Renal cortex interstitium (tissue), 11 donors: ENCODE results near the gene RELA. TPM values are rescaled to one million over a fixed set of nuclear protein-coding genes. Genes with fewer than 3 reads are reported as not detected.

Experiments used
- DNase-seq, 11 donors: peaks; one replicate each; pipeline ENCODE4 v3.0.0-alpha.2; 2013; ENCODE audit warnings: low read depth in 9 of 11, low spot score in 4 of 11; ENCODE audit errors: extremely low read depth in 1 of 11
- polyA plus RNA-seq, 3 donors: library from polyadenylated mRNA; unstranded; fragments of 120-200 nt; gene quantifications; one replicate each; pipeline ENCODE4 v1.2.1, GENCODE V29; 2013; ENCODE audit not compliant: insufficient read length in 3 of 3

The RELA gene
- polyA plus RNA-seq, 3 donors = 49.5 to 61.3 (median 55.8) TPM

DNA sequence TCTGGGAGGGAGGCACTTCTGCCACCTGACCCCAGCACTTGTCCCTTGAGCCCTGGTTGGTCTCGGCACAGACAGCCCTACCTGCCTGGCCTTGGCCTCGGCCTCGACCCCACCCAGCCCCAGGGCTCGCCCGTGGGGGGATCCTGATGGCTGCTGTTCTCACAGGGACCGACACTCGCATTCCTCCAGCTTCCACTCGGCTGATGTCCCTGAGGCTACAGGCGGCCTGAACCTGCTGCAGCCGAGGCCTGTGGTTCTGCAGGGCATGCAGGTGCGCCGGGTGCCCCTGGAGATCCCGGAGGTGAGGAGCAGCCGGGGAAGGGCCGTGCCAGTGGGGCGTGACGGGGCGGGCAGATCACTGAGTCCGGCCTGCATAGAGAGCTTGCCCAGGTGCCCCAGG is 42.0 kb downstream of the RELA start:
- no peak for DNase-seq

DNA sequence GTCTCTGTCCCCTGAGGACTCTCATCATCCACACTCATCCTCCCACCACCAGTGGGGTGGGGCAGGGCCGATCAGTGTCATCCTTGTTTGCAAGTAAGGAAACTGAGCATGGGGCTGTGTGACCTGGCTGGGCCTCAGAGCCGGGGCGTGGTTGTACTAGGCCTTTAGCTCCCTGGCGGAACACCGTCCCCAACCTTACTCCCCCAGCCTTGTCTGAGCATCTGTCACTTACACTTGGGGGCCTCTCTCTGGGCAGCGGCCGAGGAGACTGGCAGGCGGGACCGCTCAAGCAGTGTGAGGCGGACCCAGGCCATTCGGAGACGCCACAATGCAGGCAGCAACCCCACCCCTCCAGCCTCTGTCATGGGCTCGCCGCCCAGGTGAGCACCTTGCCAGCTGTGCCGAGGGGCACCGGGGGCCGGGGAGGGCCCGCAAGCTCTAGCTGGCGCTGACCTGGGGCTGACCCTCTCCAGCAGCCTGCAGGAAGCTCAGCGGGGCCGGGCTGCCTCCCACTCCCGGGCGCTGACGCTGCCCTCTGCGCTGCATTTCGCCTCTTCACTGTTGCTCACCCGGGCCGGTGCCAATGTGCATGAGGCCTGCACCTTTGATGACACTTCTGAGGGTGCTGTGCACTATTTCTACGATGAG is 43.3 kb downstream of the RELA start:
- no peak for DNase-seq

DNA sequence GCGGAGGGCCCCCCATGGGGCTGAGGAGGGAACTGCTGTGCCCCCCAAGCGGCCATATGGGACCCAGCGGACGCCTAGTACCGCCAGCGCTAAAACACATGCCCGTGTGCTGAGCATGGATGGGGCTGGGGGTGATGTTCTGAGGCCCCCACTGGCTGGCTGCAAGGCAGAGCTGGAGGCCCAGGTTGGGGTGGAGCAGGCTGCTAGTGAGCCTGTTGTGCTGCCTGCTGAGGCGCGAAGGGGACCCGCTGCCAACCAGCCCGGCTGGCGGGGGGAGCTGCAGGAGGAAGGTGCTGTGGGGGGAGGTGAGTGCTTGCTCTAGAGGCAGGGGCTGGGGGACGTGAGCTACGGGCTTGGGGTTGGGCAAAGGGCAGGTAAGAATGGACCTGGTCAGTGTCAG is 44.0 kb downstream of the RELA start:
- DNase-seq = no peak

DNA sequence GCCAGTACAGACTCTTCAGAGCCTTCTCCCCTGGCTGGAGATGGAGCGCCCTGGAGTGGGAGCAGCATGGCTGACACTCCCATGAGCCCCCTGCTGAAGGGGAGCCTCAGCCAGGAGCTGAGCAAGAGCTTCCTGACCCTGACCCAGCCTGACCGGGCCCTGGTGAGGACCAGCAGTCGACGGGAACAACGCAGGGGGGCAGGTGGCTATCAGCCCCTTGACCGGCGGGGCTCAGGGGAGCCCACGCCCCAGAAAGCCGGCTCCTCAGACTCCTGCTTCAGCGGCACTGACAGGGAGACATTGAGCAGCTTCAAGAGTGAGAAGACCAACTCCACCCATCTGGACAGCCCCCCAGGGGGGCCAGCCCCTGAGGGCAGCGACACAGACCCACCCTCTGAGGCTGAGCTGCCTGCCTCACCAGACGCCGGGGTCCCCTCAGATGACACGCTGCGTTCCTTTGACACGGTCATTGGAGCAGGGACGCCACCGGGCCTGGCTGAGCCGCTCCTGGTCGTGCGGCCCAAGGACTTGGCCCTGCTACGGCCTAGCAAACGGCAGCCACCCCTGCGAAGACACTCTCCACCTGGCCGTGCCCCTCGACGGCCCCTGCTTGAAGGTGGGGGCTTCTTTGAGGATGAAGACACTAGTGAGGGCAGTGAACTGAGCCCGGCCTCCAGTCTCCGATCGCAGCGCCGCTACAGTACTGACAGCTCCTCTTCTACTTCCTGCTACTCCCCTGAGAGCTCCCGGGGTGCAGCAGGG is 44.5 kb downstream of the RELA start:
- DNase-seq = no peak

DNA sequence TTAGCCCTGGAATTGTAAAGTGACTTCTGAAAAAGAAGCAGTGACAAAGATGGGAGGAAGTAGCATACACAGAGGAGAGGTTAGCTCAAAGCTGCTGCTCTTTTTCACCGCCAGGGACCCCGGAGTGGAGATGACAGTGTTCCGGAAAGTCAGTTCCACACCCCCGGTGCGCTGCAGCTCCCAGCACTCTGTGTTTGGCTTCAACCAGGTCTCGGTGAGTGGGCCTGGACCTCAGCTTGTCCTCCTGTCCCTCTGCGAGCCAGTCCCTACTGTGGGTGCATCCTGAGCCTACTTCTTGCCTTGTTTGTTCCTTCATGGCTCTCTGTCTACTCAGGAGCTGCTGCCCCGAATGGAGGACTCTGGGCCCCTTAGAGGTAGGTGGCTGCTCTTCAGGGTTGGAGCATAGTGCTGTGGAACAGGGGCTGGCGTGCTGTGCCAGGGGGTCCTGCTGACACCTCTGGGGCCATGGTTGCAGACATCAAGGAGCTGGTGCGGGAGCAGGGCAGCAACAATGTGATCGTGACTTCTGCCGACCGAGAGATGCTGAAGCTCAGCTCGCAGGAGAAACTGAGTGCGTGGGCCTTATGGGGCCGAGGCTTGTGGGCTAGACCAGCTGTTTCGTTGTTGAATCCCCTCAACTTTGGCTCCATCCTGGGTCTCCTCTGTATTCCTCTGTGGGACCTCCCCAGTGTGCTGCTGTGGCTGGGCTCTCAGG is 45.4 kb downstream of the RELA start:
- DNase-seq = no peak

DNA sequence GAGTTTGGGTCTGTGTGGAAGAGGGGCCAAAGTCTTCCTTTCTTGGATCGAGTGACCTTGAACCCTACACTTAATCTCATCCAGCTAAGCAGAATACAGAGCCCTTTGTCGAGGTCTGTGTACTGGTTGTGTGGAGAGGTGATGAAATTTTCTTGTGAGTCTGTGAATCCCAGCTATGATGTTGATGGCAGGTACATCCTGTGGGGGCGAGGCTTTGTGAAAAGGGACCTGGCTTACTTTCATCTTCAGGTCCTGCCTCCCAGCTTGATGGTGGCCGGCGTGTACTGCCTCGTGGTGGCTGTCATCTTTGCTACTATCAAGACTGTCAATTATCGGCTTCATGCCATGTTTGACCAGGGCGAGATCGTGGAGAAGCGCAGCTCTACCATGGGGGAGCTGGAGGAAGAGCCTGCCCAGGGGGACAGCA is 46.1 kb downstream of the RELA start:
- no peak for DNase-seq

DNA sequence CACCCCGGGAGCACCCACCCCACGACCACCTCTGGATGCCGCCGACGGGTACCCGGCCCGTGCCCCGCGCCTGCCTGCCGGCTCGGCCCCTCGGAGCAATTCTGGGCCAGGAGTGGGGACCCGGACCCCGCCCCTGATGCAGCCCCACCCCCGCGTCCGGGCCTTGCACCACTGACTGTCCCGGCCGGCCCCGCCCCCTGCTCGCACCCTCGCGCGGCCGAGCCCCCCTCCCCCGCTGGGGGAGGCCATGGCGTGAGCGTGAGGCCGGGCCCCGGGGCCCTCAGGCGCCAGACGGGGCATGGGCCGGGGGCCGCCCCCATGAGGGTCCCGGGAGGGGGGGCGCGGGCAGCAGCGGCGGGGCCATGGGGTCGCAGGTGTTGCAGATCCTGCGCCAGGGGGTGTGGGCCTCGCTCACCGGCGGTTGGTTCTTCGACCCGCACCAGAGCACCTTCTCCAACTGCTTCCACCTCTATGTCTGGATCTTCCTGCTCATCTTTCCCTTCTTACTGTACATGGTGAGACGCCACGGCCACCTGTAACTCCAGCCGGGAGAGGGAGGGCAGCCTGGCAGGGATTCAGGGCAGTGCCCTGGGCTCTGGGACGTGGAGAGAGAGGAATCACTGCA is 46.7 kb downstream of the RELA start:
- DNase-seq = no peak

DNA sequence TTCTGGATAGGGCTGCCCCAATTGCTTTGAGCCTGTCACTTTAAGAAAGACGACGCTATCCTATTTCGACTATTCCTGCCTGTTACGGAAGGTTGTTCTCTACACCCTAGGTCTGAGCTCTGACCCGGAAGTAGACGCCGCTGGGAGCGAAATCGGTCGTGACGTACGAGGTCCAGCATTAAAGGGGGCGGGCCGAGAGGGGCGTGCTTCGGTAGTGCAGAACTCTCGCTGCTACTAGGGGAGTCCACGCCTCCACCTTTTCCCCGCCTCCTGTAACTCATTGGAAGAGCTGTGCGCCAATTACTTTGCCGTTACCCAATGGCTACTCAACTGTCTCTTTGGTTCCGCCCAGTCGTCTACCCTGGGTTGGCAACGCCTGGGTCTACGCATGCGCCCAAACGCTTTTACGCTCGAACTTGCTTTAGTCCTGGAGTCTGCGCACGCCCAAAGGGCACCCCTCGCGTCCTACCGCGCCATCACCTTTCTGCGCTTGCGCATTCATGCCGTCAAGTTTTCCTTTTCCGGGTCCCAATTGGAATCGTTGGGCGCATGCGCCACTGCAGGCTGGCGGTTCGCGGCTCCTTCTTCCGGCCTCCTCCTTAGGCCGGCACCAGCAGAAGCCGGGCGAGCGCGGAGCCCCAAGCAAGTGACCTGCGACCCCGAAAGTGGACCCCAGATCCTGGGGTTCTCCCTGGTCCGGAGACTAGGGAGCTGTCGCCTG is 47.3 kb downstream of the RELA start, which contains the start of gene PCNX3:
Gene PCNX3, plus strand, starts transcription at position 548 of the 721 bp plus-strand sequence. CDS start 536 bp downstream, outside the sequence.
- peak; percentile 100 for DNase-seq

DNA sequence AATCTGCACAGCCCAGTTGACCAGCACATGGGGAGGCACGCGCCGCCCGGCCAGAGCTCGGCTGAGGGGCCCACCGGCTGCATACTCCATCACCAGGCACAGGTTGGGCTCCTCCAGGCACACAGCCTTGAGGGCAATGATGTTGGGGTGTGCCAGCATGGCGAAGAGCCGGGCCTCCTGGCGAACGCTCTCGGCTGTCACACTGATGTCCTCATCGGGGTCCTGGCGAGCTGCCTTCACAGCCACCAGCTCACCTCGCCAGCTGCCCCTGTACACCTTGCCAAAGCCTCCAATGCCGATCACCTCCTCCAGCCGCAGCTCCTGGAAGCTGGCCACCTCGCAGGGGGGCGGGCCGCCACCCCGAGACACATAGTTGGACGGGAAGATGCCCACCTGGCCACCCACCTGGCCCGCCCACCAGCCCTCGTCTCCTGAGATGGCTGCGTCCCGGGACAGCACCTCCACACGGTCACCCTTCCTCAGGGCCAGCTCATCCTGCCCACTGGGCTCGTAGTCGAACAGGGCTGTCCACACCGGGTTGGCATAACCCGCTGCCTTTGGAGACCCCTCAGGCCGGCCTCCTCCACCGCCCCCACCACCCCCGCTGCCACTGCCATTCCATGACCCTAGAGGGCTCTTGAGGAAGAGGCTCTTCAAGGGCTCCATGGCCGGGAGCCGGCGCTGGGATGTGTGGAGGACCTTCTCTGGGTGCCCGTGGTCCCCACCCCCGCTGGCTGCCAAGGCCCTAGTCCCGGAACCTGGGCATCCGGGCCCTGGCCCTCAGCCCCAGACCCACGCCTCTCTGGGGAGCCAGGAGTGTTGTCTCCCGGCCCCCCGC is 49.4 kb downstream of the RELA start:
- DNase-seq = no peak

DNA sequence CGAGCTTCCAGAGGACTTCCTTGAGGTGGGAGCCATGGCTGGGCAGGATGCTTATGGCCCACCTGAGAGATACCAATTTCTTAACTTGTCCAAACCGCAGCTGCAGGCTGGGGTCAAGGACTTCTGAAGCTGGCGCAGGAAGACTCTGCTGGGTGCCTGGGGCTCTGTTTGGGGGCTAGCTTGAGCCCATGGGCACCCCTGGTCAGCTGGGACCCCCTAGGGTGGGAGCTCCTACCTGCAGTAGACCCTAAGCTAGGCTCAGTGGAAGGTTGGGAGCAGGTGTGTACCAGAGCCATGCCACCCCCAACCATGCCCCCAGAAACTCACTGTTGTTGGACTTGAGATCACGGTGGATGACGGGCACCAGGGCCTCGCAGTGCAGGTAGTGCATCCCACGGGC is 50.0 kb downstream of the RELA start:
- no peak for DNase-seq

DNA sequence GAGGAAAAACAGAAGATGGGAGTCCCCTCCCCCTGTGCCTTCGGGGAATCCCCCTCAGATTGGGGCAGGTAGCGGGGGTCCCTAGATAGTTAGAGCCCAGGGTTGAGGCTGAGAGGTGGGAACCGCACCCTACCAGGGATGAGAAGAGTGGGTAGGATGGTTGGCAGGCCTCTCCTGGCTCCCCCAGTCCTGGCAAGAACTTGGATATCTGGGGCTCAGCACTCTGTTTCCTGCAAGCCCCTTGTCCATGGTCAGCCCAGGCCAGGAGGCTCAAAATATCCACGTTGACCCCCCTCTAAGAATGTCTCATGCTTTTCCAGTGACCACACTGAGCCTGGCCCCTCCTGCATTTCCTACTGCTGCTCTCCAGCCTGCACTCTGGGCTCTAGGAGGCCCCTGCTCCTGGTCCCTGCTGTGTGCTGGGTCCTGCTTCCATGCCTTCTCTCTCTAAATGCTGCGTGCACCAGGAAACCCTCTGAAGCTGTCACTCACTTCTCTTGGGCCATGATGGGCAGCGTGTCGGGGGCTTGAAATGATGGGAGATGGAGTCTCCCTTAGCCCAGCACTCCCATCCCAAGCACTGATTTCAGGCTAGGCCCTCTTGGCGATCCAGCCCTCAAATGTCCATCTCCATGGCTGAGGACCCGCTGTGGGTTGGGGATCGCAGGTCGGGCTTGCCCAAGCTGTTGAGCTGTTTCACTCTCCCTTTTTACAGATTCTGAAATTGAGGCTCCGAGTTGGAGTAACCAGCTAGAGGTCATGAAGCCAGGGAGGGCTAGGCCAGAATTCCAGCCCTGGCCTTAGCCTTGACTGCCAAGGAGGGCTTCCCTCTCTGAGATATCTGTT is 50.7 kb downstream of the RELA start:
- DNase-seq = no peak

DNA sequence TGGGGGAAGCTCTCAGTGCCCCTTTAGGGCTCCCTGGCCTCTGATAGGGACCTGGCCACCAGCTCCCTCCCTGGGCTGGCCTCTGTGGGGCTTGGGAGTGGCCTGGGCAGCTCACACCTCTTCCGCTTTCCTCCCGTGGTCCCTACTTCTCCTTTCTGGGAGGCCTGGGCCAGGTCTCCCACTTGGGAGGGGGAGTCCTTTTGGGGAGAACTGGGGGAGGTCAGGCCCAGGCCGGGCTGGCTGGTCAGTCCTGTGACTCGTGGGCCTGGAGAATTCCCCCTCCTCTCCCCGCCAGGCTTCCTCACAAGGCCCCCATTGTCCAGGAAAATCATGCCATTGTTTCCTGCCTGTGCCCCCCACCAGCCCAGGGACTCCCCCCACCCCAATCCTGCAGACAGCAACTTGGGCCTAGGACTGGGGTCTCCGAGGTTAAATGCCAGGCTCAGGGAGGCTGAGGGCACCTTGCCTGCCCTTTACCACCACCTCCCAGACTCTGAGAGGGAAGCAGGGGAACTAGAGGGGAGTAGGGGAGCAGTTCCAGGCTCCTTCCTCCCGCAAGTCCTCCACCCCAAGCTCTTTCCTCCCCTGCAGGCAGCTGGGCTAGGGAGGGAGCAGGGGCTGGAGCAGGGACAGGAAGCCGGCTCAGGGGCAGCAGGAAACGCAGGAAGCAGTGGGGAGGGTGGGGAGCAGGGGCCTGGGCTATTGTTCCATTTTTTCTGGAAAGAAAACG is 51.5 kb downstream of the RELA start:
- no peak for DNase-seq

DNA sequence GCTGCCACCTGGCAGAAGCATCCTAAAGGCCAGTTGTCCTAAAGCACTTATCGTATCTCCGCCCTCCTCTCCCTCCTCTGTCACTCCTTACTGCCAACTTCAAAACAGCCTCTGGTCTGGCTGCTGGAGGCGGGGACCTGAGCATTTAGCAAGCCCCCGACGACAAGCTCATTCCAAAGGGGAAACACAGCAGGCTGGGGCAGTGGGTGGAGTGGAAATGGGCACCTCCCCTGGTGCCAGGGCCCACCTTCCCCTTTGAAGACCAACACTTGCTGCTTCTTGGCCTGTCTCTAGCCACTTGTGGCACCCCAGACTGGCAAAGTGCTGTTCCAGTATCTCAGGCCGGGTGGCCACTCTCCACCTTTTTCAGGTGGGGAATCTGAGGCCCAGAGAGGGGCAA is 52.3 kb downstream of the RELA start:
- DNase-seq = no peak

DNA sequence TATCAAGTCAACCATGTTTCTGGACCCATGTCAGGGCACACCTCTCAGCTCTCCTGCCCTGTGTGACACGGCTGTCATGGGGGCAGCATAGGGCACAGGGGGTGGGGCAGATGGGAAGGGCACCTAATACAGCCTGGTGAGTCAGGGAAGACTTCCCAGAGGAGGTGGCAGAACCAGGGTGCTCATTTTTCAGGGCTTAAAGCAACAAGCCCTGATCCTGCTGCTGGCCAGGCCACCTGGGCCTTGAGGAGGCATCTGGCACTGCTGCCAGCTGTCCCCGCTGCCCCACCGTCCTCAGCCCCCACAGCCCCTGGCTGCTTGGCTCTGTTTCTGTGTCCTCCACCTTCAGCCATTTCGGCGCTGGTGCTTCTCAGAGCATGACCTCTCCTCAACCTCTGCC is 53.1 kb downstream of the RELA start:
- no peak for DNase-seq

DNA sequence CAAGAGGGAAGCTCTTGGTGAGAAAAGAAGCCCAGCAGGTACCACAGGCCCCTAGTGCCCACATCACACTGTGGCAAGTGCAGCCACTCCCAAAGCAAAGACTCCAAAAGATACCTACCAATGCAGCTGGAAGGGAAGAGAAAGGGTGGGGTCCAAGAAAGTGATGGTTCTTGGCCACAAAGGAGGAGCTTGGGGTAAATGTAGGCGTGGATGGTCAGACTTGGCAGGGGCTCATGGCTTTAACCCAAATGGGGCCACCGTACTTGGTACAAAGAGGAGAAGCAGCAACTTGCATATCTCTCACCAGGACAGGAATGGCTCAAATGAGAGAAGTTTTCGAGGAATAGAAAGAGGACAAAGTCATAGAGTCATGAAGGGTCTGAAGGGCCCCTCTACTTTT is 53.5 kb downstream of the RELA start:
- DNase-seq = no peak

DNA sequence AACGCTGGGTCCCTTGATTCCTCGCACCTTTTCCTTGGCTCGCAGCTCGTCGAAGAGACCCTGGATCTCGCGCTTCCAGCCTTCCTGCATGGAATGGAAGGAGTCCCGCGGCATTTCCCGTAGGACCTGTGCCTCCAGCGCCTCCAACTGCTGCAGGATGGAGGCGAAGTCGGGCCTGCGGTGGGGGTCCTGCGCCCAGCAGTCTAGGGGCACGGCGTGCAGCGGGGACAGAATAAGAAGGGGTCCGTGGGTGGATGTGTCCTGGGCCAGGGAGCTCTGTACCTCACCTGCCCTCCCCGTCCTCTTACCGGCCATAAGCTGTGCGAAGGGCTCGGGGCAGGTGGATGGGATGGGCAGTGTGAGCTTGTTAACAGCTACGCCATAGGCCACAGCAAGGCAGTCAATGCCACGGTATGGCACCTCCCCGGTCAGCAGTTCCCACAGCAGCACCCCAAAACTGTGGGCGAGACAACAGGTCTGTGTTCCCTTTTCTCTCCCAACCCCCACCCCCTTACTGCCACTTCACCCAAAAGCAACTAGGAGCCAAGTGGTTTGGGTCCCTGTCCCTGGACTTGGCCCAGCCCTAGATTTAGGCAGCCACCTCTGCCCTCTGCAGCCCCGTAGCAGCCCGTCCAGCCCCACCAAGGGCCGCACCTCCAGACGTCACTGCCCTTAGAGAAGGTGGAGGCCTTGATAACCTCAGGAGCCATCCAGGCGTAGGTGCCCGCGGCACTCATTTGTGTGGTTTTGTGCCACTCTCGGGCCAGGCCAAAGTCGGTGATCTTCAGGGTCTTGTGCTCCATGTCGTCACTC is 54.9 kb downstream of the RELA start:
- no peak for DNase-seq
